ENCODE results near the gene CDPF1. TPM values are rescaled to one million over a fixed set of nuclear protein-coding genes. Genes with fewer than 3 reads are reported as not detected.

CDPF1 gene
- total and polyA plus RNA-seq, 2 of the 13 experiments (the other 11 are each of a cell fraction or from before 2014, with no cell fraction given) = 5.2 to 8.1 TPM

GRCh38 chr22:46250035-46250782, at the start of gene CDPF1 (continued):
- TF ChIP-seq MYPOP (CRISPR knock-in tag; IDR thresholded peaks at IDR 0.05) (peak; percentile 70), SNAPC2 (CRISPR knock-in tag; IDR thresholded peaks at IDR 0.05) (peak; percentile 58; the same call in 1 of the 2 replicates), CREB1 (IDR thresholded peaks at IDR 0.05) (no peak), CREB1 (CRISPR knock-in tag; IDR thresholded peaks at IDR 0.05) (no peak), NCOA1 (CRISPR knock-in tag; IDR thresholded peaks at IDR 0.05) (0 out of 2 replicates have a peak, but pooled peaks have one; percentile 69), ZNF121 (CRISPR knock-in tag; IDR thresholded peaks at IDR 0.05) (peak; percentile 64; the same call in 1 of the 2 replicates), ZNF33A (CRISPR knock-in tag; IDR thresholded peaks at IDR 0.05; ENCODE audit: borderline replicate concordance) (no peak), ZZZ3 (CRISPR knock-in tag; IDR thresholded peaks at IDR 0.05; ENCODE audit: borderline replicate concordance) (0 out of 2 replicates have a peak, but pooled peaks have one; percentile 62), RERE (CRISPR knock-in tag; IDR thresholded peaks at IDR 0.05; ENCODE audit: low read depth) (0 out of 2 replicates have a peak, but pooled peaks have one; percentile 50), ZNF678 (CRISPR knock-in tag; IDR thresholded peaks at IDR 0.05) (peak; percentile 54; the same call in 1 of the 2 replicates), KDM4B (CRISPR knock-in tag; IDR thresholded peaks at IDR 0.05) (no peak; the same call in 1 of the 2 replicates), NR2F1 (CRISPR knock-in tag; IDR thresholded peaks at IDR 0.05) (no peak), HOXA3 (CRISPR knock-in tag; IDR thresholded peaks at IDR 0.05) (peak; percentile 88), NFE2L2 (IDR thresholded peaks at IDR 0.05; ENCODE audit: low read length) (no peak), BORCS8-MEF2B (CRISPR knock-in tag; IDR thresholded peaks at IDR 0.05) (0 out of 2 replicates have a peak, but pooled peaks have one; percentile 39), KMT2A (CRISPR knock-in tag; IDR thresholded peaks at IDR 0.05) (peak; percentile 74; the same call in 1 of the 2 replicates), ZNF441 (CRISPR knock-in tag; IDR thresholded peaks at IDR 0.05; ENCODE audit: borderline replicate concordance) (no peak; the same call in 1 of the 2 replicates), ZSCAN9 (CRISPR knock-in tag; IDR thresholded peaks at IDR 0.05; ENCODE audit: borderline replicate concordance) (no peak)
- TF ChIP-seq, protein P1, sequence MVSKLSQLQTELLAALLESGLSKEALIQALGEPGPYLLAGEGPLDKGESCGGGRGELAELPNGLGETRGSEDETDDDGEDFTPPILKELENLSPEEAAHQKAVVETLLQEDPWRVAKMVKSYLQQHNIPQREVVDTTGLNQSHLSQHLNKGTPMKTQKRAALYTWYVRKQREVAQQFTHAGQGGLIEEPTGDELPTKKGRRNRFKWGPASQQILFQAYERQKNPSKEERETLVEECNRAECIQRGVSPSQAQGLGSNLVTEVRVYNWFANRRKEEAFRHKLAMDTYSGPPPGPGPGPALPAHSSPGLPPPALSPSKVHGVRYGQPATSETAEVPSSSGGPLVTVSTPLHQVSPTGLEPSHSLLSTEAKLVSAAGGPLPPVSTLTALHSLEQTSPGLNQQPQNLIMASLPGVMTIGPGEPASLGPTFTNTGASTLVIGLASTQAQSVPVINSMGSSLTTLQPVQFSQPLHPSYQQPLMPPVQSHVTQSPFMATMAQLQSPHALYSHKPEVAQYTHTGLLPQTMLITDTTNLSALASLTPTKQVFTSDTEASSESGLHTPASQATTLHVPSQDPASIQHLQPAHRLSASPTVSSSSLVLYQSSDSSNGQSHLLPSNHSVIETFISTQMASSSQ (IDR thresholded peaks at IDR 0.05; ENCODE audit: low read depth) = no peak
- TF ChIP-seq, protein P1 (CRISPR knock-in tag; IDR thresholded peaks at IDR 0.05; ENCODE audit: borderline replicate concordance) = peak; percentile 75; the same call in 1 of the 2 replicates

Data from HepG2 (cell line).